ENCODE measurements around the gene RBM38. TPM values are rescaled to one million over a fixed set of nuclear protein-coding genes. Genes with fewer than 3 reads are reported as not detected.

The RBM38 gene
- total RNA-seq, 1 donor from 2014 or later, result 24.1 TPM

DNA sequence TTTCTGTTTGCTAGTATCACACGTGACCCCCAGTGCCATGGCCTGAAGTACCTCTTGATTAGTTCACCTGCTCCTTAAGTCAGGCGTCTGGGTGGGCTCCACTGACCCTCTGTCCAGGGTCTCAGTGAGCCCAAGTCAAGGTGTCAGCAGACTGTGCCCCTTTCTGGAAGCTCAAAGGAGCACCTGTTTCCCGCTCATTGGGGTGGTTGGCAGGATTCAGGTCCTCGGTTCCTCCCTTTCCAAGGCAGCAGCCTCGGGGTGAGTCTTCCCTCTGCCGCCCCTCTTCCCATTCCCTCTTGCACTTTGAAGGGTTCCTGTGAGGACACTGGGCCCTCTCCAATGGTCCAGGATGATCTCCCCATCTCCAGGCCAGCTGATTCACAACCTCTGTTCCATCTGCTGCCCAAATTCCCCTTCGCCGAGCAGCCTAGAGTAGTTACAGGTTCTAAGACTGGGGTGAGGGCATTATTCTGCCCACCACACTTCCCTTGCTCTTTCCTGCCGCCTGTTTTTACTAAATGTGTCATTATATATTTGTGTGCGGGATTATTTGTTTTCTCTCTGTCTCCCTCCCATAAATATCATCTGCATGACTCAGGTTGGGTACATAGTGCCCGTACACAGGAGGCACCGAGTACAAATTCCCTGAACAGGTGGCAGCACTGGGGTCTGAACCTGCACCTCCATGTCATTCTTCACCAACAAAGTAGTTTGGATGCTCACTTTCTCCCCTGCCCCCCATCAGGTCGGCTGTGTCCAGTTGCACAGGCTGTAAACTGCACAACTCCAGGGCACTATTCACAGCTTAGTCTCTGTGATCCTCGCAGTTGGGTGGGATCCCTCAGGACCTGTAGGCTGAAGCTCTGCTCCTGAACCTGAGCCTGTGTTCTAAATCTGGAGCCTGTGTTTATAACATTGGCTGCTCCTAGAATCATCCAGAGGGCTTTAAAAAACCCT, 58.5 kb downstream of the RBM38 start:
- no peak overlapping the region for H3K27ac Mint-ChIP-seq

DNA sequence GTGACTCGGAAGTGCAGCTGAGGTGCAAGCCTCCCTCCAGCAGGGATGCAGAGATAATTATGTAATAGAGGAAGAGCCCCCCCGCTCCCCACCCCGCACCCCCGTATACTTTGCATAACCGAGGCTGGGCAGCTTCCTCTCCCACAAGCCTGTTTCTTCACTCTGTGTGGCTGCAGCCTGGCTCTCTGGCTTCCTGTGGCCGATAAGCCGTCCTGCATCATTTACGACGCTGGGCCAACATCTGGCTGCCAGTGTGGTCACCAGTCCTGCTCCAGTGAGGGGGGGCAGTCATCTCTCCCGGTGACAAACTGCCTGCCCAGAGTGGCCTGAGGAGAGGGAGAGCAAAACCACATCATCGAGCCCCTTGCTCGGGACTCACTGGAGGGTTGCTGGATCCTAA, 59.2 kb downstream of the RBM38 start:
- peaks cover 25% of the 10 kb centered on the region for H3K27me3 Mint-ChIP-seq
- H3K4me1 Mint-ChIP-seq (ENCODE audit: low read depth), result no peaks in the 10 kb centered on the region

More for the DNA sequence above, 58.5 kb downstream of the RBM38 start:
- Mint-ChIP-seq H3K27me3 (peaks cover 29% of the 10 kb centered on the region), H3K4me1 (ENCODE audit: low read depth) (no peaks in the 10 kb centered on the region), H3K9me3 (ENCODE audit: low read depth) (no peaks in the 10 kb centered on the region), H3K36me3 (ENCODE audit: insufficient read depth) (no peaks in the 10 kb centered on the region), H3K4me3 (ENCODE audit: low read depth) (no peak overlapping the region)
- TF ChIP-seq, protein P1, sequence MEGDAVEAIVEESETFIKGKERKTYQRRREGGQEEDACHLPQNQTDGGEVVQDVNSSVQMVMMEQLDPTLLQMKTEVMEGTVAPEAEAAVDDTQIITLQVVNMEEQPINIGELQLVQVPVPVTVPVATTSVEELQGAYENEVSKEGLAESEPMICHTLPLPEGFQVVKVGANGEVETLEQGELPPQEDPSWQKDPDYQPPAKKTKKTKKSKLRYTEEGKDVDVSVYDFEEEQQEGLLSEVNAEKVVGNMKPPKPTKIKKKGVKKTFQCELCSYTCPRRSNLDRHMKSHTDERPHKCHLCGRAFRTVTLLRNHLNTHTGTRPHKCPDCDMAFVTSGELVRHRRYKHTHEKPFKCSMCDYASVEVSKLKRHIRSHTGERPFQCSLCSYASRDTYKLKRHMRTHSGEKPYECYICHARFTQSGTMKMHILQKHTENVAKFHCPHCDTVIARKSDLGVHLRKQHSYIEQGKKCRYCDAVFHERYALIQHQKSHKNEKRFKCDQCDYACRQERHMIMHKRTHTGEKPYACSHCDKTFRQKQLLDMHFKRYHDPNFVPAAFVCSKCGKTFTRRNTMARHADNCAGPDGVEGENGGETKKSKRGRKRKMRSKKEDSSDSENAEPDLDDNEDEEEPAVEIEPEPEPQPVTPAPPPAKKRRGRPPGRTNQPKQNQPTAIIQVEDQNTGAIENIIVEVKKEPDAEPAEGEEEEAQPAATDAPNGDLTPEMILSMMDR (IDR thresholded peaks at IDR 0.05; ENCODE audit: unreplicated experiment), result no peak
- DNase-seq (ENCODE audit: low spot score, unreplicated experiment), result no peak

DNA sequence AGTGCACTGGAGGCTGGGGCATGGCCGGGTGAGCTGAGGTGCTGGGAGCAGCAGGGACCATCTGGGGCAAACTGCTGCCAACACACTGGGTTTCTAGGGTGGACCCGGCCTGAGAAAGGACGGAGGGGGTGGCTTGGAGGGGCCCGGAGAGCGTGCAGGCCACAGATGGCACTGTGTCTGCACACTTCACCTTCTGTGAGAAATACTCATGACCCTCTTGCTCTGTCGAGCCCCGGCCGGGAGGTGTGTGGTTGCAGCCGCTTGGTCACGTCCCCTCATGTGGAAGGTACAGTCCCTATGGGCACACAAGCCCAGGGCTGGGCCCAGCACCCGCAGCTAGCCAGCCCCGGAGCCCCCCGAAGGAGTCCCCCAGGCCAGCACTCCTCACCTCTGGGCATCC, 59.7 kb downstream of the RBM38 start:
- Mint-ChIP-seq H3K27ac (no peak overlapping the region), H3K36me3 (ENCODE audit: insufficient read depth) (no peaks in the 10 kb centered on the region), H3K9me3 (ENCODE audit: low read depth) (no peaks in the 10 kb centered on the region), H3K4me1 (ENCODE audit: low read depth) (no peaks in the 10 kb centered on the region), H3K27me3 (peaks cover 23% of the 10 kb centered on the region), H3K4me3 (ENCODE audit: low read depth) (no peak overlapping the region)
- TF ChIP-seq, protein P1 (IDR thresholded peaks at IDR 0.05; ENCODE audit: unreplicated experiment), result no peak
- DNase-seq (ENCODE audit: low spot score, unreplicated experiment), result no peak

More for the DNA sequence above, 59.2 kb downstream of the RBM38 start:
- Mint-ChIP-seq H3K27ac (no peak overlapping the region), H3K9me3 (ENCODE audit: low read depth) (no peaks in the 10 kb centered on the region), H3K4me3 (ENCODE audit: low read depth) (no peak overlapping the region), H3K36me3 (ENCODE audit: insufficient read depth) (no peaks in the 10 kb centered on the region)
- TF ChIP-seq, protein P1 (IDR thresholded peaks at IDR 0.05; ENCODE audit: unreplicated experiment), result no peak
- no peak for DNase-seq (ENCODE audit: low spot score, unreplicated experiment)

DNA sequence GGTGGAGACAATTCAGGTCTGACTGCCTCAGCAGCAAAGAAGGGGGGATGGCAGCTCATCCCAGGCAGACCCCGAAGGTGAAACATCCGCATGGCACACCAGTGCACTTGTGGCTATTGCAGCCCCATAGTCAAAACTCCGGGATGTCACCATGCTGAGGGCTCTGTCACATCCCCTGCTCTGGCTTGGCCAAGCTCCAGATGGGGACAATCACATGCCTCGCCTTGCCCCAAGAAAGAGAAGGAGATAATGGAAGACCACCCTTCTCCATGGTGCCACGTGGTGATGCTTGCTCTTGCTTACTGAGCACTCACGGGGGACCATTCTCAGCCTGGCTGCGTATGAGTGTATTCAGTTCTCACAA, 60.2 kb downstream of the RBM38 start:
- Mint-ChIP-seq H3K27me3 (peaks cover 19% of the 10 kb centered on the region), H3K9me3 (ENCODE audit: low read depth) (no peaks in the 10 kb centered on the region), H3K4me3 (ENCODE audit: low read depth) (no peak overlapping the region), H3K4me1 (ENCODE audit: low read depth) (no peaks in the 10 kb centered on the region), H3K36me3 (ENCODE audit: insufficient read depth) (no peaks in the 10 kb centered on the region), H3K27ac (no peak overlapping the region)
- TF ChIP-seq, protein P1 (IDR thresholded peaks at IDR 0.05; ENCODE audit: unreplicated experiment), result no peak
- no peak for DNase-seq (ENCODE audit: low spot score, unreplicated experiment)

DNA sequence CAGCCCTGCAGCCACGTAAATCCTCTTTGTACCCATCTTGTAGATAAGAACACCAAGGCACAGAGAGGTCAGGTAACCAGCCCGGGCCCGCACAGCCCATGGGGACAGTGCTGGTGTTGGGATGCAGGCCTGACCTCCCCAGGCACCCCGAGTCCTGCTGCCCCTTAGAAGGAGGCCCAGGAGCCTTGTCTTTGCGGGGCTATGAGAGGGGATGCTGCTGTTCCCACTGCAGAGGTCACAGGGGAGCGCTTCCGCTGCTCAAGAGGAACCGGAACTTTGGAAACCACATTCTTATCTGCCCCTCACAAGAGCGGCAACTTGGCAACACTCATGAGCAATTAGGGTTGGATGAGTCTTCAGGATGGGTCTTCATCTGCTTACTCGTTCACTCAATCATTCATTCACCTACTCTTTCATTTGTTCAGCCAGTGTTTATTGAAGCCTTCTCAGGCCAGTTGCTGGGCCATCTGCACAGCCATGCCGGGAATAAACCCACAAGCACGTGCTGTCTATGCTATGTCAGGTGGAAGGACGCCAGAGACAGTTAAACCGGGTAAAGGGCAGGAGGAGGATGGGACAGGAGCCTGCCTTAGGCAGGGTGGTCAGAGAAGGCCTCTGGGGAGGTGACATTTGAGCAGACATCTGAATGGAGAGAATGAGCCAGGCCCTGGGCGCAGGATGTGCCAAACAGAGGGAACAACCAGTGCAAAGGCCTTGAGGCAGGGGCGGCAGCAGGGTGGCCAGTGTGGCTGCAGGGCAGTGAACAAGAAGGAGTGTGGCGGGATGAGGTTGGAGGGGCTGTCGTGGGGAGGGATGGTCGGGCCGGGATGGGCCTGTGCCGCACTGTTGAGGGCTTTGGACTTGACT, 60.8 kb downstream of the RBM38 start:
- Mint-ChIP-seq H3K4me3 (ENCODE audit: low read depth) (no peak overlapping the region), H3K27ac (no peak overlapping the region), H3K9me3 (ENCODE audit: low read depth) (no peaks in the 10 kb centered on the region)

More for the DNA sequence above, 60.8 kb downstream of the RBM38 start:
- TF ChIP-seq, protein P1 (IDR thresholded peaks at IDR 0.05; ENCODE audit: unreplicated experiment), result no peak
- no peaks in the 10 kb centered on the region for H3K36me3 Mint-ChIP-seq (ENCODE audit: insufficient read depth)
- no peaks in the 10 kb centered on the region for H3K4me1 Mint-ChIP-seq (ENCODE audit: low read depth)
- H3K27me3 Mint-ChIP-seq, result peaks cover 17% of the 10 kb centered on the region
- no peak for DNase-seq (ENCODE audit: low spot score, unreplicated experiment)
